Measurements from ENCODE around the gene LPA.
"Not testable (repeated sequence)": the region's sequence is repeated elsewhere in the genome, so short reads cannot be mapped to it uniquely, and the experiment has no call there.

Gene LPA

DNA sequence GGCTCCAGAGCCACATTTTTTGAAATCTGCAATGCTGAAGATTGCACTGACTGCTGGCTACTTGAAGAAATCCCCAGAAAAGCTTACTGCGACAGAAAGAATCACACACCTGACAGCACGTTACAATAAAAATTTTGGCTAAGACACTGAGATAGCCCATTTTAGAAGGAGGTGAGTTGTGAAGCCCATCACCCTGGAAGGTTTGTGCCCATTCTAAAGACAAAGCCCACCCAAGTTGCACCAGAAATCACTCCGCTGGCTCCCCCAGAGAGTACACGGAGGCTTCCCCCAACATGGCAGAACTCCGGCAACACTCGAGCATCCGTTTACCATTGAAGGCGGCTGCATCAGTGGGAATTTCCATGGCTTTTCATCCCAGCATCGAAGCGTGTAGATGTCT, 29.4 kb downstream of the LPA start:
- H3K4me3 ChIP-seq (ENCODE audit: control insufficient read depth, low read depth, low read length), result no peak overlapping the region
- TF ChIP-seq, protein P1, sequence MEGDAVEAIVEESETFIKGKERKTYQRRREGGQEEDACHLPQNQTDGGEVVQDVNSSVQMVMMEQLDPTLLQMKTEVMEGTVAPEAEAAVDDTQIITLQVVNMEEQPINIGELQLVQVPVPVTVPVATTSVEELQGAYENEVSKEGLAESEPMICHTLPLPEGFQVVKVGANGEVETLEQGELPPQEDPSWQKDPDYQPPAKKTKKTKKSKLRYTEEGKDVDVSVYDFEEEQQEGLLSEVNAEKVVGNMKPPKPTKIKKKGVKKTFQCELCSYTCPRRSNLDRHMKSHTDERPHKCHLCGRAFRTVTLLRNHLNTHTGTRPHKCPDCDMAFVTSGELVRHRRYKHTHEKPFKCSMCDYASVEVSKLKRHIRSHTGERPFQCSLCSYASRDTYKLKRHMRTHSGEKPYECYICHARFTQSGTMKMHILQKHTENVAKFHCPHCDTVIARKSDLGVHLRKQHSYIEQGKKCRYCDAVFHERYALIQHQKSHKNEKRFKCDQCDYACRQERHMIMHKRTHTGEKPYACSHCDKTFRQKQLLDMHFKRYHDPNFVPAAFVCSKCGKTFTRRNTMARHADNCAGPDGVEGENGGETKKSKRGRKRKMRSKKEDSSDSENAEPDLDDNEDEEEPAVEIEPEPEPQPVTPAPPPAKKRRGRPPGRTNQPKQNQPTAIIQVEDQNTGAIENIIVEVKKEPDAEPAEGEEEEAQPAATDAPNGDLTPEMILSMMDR (conservative IDR thresholded peaks at IDR 0.05; ENCODE audit: control insufficient read depth, insufficient read depth, low read depth, low read length), result no peak
- no peak for DNase-seq (ENCODE audit: low read depth)

DNA sequence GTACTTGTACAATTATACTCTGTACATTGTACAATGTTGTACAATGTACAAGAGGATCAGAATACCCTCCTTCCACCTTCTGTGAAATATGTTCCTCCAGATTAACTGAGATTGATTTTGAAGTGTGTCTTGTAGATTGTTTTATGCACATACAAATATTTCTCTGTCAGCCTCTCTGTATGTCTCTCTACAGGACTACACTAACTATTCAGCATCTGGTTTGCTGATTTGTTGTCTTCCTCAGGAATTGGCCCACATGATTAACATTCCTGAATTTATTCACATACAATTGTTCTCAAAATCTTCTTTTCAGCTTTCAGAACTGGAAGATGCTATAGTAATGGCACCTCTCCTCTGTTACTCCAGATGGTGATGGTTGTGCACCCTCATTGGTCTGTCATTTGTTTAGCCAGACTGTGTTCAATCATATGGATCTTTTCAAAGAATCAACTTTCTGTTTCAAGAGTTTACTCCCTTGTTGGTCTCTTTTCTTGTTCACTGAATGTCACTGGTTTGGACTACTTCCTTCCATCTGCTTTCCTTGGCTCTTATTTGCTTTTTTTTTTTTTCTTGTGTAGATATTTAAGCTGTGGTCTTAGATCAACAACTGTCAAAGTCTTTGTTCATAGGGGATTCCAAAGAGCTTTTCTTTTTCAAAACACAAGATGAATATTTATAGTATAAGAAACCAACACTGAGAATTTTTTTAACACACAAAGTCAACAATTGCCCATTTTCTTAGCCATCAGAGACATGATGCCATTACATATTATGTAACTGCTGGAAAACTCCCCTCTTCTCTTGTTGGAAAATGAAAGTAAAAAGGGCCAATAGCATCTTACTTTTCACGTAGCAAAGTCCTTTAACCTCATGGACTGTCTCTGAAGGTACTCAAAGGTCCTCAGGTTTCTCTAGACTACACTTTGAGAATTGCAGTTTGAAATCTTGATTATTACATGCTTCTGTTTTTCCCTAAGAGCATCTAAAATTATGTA, 67.9 kb downstream of the LPA start:
- no peak for DNase-seq (ENCODE audit: low read depth)
- TF ChIP-seq, protein P1 (conservative IDR thresholded peaks at IDR 0.05; ENCODE audit: control insufficient read depth, insufficient read depth, low read depth, low read length), result no peak
- no peak overlapping the region for H3K4me3 ChIP-seq (ENCODE audit: control insufficient read depth, low read depth, low read length)

DNA sequence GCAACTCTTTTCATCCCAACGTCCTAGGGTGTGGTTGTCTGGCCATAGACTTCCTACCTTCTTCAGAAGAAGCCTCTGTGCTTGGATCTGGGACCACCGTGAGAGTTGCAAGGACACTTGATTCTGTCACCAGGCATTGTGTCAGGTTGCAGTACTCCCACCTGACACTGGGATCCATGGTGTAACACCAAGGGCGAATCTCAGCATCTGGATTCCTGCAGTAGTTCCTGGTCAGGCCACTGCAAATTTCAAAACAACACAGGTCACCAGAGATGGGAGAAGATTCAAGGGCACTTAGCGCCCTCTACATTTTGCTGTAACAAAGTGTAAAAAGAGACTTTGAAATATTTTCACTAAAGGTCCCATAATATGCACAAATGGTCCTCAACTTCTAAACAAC, 68.8 kb downstream of the LPA start:
- H3K4me3 ChIP-seq (ENCODE audit: control insufficient read depth, low read depth, low read length); DNase-seq (ENCODE audit: low read depth): not testable (repeated sequence)

DNA sequence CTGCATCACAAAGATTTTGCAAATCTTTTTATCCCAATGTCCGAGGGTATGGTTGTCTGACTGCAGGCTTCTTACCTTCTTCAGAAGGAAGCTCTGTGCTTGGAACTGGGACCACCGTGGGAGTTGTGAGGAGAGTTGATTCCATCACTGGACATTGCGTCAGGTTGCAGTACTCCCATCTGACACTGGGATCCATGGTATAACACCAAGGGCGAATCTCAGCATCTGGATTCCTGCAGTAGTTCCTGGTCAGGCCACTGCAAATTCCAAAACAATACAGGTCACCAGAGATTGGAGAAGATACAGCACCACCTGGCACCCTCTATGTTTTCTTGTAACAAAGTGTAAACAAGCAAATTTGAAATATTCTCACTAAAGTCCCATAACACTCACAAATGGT, 77.7 kb downstream of the LPA start:
- DNase-seq (ENCODE audit: low read depth), result no peak
- TF ChIP-seq, protein P1 (conservative IDR thresholded peaks at IDR 0.05; ENCODE audit: control insufficient read depth, insufficient read depth, low read depth, low read length), result no peak
- H3K4me3 ChIP-seq (ENCODE audit: control insufficient read depth, low read depth, low read length), result no peak overlapping the region

DNA sequence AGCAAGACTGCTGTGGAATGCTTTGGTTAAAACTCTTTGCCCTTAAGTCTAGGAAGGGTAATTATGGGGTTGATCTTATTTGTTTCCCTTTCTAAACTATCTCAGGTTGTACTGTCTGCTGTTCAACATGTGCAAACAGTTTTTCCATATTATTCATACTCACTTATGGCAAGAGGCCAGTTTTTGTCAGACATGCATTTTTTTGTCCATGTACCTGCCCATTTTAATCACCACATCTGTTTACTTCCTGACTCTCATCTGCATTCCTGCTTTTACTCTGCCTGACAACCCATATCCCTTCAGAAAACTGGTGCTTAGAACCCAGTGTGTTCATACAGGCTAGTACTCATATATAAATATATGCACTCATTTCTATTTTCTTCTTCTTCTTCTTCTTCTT, 80.3 kb downstream of the LPA start:
- DNase-seq (ENCODE audit: low read depth), result no peak
- no peak overlapping the region for H3K4me3 ChIP-seq (ENCODE audit: control insufficient read depth, low read depth, low read length)
- TF ChIP-seq, protein P1 (conservative IDR thresholded peaks at IDR 0.05; ENCODE audit: control insufficient read depth, insufficient read depth, low read depth, low read length), result no peak

DNA sequence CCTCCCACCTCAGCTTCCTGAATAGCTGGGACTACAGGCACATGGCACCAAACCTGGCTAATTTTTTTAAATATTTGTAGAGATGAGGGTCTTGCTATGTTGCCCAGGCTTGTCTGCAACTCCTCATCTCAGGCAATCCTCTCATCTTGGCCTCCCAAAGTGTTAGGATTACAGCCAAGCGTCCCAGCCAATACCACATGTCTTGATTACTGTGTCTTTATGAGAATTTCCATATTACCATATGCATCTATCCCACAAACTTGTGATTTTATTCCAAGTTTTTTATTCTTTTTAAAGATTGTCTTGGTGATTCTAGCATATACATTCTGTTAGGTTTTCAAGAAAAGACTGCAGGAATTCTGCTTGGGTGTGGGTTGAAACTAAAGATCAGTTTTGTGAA, 82.7 kb downstream of the LPA start:
- DNase-seq (ENCODE audit: low read depth), result no peak
- TF ChIP-seq, protein P1 (conservative IDR thresholded peaks at IDR 0.05; ENCODE audit: control insufficient read depth, insufficient read depth, low read depth, low read length), result no peak

DNA sequence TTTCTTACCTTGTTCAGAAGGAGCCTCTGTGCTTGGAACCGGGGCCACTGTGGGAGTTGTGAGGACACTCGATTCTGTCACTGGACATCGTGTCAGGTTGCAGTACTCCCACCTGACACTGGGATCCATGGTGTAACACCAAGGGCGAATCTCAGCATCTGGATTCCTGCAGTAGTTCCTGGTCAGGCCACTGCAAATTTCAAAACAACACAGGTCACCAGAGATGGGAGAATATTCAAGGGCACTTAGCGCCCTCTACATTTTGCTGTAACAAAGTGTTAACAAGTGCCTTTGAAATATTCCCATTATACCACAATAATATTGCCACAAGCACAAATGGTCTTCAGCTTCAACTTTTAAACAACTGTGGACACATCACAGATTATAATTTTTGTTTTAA, 85.6 kb downstream of the LPA start:
- DNase-seq (ENCODE audit: low read depth); H3K4me3 ChIP-seq (ENCODE audit: control insufficient read depth, low read depth, low read length): not testable (repeated sequence)

More for the DNA sequence above, 82.7 kb downstream of the LPA start:
- H3K4me3 ChIP-seq (ENCODE audit: control insufficient read depth, low read depth, low read length), result no peak overlapping the region

Measured in fibroblast of mammary gland (primary cell).